SK-N-SH (cell line): ENCODE results near the gene KRTAP20-2.

Experiments used
- CHD2 ChIP-seq: fragments of 150-350 bp; IDR thresholded peaks from 2 replicates; pipeline ENCODE4 v1.6.1; 2018; ENCODE audit warnings: low read length; ENCODE audit not compliant: partially characterized antibody
- CTCF ChIP-seq: fragments of 200-600 bp; sonication (generic); IDR thresholded peaks from 2 replicates; pipeline ENCODE4 v1.6.1; 2017; ENCODE audit warnings: antibody characterized with exemption, mild to moderate bottlenecking, moderate library complexity
- EP300 ChIP-seq, 2 experiments: IDR thresholded peaks; 2 replicates each; pipeline versions ENCODE4 v1.4.0 to v1.6.1; 2012; ENCODE audit warnings: borderline replicate concordance in 1 of 2, low read depth in 1 of 2, low read length in 1 of 2
- EZH2phosphoT487 ChIP-seq: fragments of 200-600 bp; sonication (generic); IDR thresholded peaks from 2 replicates; pipeline ENCODE4 v1.6.1; 2017; ENCODE audit warnings: low read depth, mixed run types, mild to moderate bottlenecking, antibody characterized with exemption, moderate library complexity, borderline replicate concordance
- FOXJ3 ChIP-seq: sonication (generic); formaldehyde crosslinking; IDR thresholded peaks from 2 replicates; pipeline ENCODE4 v1.5.1; 2020; ENCODE audit warnings: mild to moderate bottlenecking, missing genetic modification reagents
- GATA2 ChIP-seq: sonication (generic); formaldehyde crosslinking; IDR thresholded peaks from 2 replicates; pipeline ENCODE4 v1.5.0; 2020; ENCODE audit warnings: mild to moderate bottlenecking, missing genetic modification reagents
- MAX ChIP-seq: IDR thresholded peaks from 2 replicates; pipeline ENCODE4 v1.4.0; 2012; ENCODE audit warnings: low read depth
- POLR2AphosphoS5 ChIP-seq: IDR thresholded peaks from 2 replicates; pipeline ENCODE4 v1.6.1; 2012; ENCODE audit warnings: low read depth, low read length
- RCOR1 ChIP-seq: fragments of 150-350 bp; IDR thresholded peaks from 2 replicates; pipeline ENCODE4 v1.6.1; 2017; ENCODE audit warnings: antibody characterized with exemption, low read length
- SIN3A ChIP-seq: IDR thresholded peaks from 2 replicates; pipeline ENCODE4 v1.6.1; 2012; ENCODE audit warnings: low read depth, mild to moderate bottlenecking, low read length, moderate library complexity, borderline replicate concordance
- SMC3 ChIP-seq: IDR thresholded peaks from 2 replicates; pipeline ENCODE4 v1.6.1; 2012; ENCODE audit warnings: low read depth, low read length, improper control_type of control experiment
- TAF1 ChIP-seq: IDR thresholded peaks from 2 replicates; pipeline ENCODE4 v1.6.1; 2012; ENCODE audit warnings: low read depth, mild to moderate bottlenecking, low read length, moderate library complexity, borderline replicate concordance
- USF2 ChIP-seq: fragments of 150-350 bp; IDR thresholded peaks from 2 replicates; pipeline ENCODE4 v1.6.1; 2017; ENCODE audit warnings: antibody characterized with exemption, low read length, low read depth, borderline replicate concordance

- peak in 1 of 2 experiments; percentile 21; a peak in 1 of 4 replicates for TF ChIP-seq EP300 (IDR thresholded peaks at IDR 0.05; ENCODE audit: borderline replicate concordance in 1 of 2, low read depth in 1 of 2, low read length in 1 of 2)
- TF ChIP-seq USF2, result no peak
- TF ChIP-seq CTCF, result no peak
- TF ChIP-seq TAF1, result no peak
- TF ChIP-seq EZH2phosphoT487, result no peak
- no peak for TF ChIP-seq SIN3A
- no peak for TF ChIP-seq SMC3
- TF ChIP-seq RCOR1, result no peak
- TF ChIP-seq MAX, result no peak
- no peak for TF ChIP-seq FOXJ3
- TF ChIP-seq GATA2, result no peak
- TF ChIP-seq POLR2AphosphoS5, result no peak
- no peak for TF ChIP-seq CHD2
These were observed 49.5 kb downstream of the KRTAP20-2 start for GRCh38 chr21:30684506-30684905.
